Kidney (tissue), 14 donors: Measurements from ENCODE around the gene ADIPOR2. TPM values are rescaled to one million over a fixed set of nuclear protein-coding genes. Genes with fewer than 3 reads are reported as not detected.

Experiments used
- DNase-seq, 5 donors: peaks; one replicate each; pipeline ENCODE4 v3.0.0-alpha.2; 2013 to 2020
- FAIRE-seq: peaks from 2 replicates; lab custom pipeline; 2012; peaks lifted over from hg19 to GRCh38; lab: Jason Lieb, UNC
- H3K27ac ChIP-seq, 2 donors: one replicate each; pipeline ENCODE4 v1.7.0; 2013; ENCODE audit warnings: low read depth in 2 of 2, low read length in 2 of 2, inconsistent platforms in 1 of 2
- H3K27me3 ChIP-seq: one replicate; pipeline ENCODE4 v1.7.1; 2013; ENCODE audit warnings: low read length, inconsistent platforms; ENCODE audit not compliant: control insufficient read depth, insufficient read depth
- H3K36me3 ChIP-seq, 3 donors: one replicate each; pipeline versions ENCODE4 v1.7.0 to v1.7.1; 2013; ENCODE audit warnings: low read length in 3 of 3, control low read depth in 1 of 3, inconsistent platforms in 1 of 3; ENCODE audit not compliant: insufficient read depth in 3 of 3, control insufficient read depth in 2 of 3
- H3K4me1 ChIP-seq, 3 donors: one replicate each; pipeline versions ENCODE4 v1.7.0 to v1.7.1; 2013; ENCODE audit warnings: low read length in 3 of 3, inconsistent platforms in 1 of 3, low read depth in 1 of 3; ENCODE audit not compliant: control insufficient read depth in 2 of 3, insufficient read depth in 2 of 3
- H3K4me3 ChIP-seq, 3 donors: one replicate each; pipeline versions ENCODE4 v1.7.0 to v1.8.1; 2013; ENCODE audit warnings: low read length in 3 of 3, control low read depth in 1 of 3, inconsistent platforms in 1 of 3
- H3K9ac ChIP-seq, 3 donors: one replicate each; pipeline versions ENCODE4 v1.7.0 to v1.7.1; 2013; ENCODE audit warnings: low read length in 3 of 3, control low read depth in 1 of 3, inconsistent platforms in 1 of 3
- H3K9me3 ChIP-seq, 3 donors: one replicate each; pipeline versions ENCODE4 v1.7.0 to v1.7.1; 2013; ENCODE audit warnings: low read length in 3 of 3, control low read depth in 1 of 3, inconsistent platforms in 1 of 3; ENCODE audit not compliant: control insufficient read depth in 2 of 3, insufficient read depth in 1 of 3
- intact Hi-C: fragments of 100-400 bp; cut with DNase I; formaldehyde crosslinking; loops from one replicate; pipeline ENCODE4 v1.11.1; 2022
- polyA plus RNA-seq: library from polyadenylated mRNA; stranded (reverse); fragments of 350-450 nt; fragmentation: Illumina TruSeq; extraction: RNeasy Lipid Tissue Mini Kit (QIAGEN cat#74804); gene quantifications from one replicate; pipeline ENCODE4 v1.2.3, GENCODE V29; 2014; ENCODE audit warnings: low read depth, low replicate concordance; ENCODE audit not compliant: insufficient read depth
- total RNA-seq: library from RNA; stranded (reverse); fragmentation: NEBNext Ultra II Directional; extraction: Animal tissue kit (Norgen Biotek cat#: 25700); gene quantifications from one replicate; pipeline ENCODE4 v1.2.1, GENCODE V29; 2021
- TF ChIP-seq, protein P1 (sequence below): IDR thresholded peaks from 3 replicates; pipeline ENCODE4 v1.5.1; 2012; ENCODE audit warnings: mild to moderate bottlenecking, moderate library complexity, borderline replicate concordance; ENCODE audit not compliant: insufficient read depth; ENCODE audit errors: extremely low read depth
- donor health status: control.
- donor health status: control.
- donor health status: control.
- donor health status: control.
- donor health status: control.
- donor health status: DM: yes; HTN: yes; CAD: no.
- donor health status: Normal renal cell carcinoma (clear cell type).

The ADIPOR2 gene
- total and polyA plus RNA-seq, 2 donors from 2014 or later, result 26.7 to 50.0 TPM

DNA sequence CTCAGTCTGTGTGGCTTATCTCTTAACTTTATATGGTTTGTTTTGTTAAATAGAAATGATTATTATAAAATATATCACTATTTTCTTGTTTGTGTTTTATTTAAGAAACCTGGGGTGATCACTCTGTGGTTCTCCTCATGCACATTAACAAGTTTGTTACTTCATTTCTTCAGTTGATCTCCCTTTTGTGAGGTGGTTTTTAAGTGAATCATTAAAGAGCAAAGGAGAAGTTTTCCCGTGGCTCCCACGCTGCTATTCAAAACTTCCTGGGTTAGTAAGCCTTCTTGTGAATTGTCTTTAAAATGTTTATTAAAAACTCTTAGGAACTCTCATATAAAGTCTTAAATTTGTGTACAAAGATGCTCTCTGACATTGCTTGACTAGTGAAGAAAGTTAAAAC is 11.8 kb downstream of the ADIPOR2 start:
- TF ChIP-seq, protein P1, sequence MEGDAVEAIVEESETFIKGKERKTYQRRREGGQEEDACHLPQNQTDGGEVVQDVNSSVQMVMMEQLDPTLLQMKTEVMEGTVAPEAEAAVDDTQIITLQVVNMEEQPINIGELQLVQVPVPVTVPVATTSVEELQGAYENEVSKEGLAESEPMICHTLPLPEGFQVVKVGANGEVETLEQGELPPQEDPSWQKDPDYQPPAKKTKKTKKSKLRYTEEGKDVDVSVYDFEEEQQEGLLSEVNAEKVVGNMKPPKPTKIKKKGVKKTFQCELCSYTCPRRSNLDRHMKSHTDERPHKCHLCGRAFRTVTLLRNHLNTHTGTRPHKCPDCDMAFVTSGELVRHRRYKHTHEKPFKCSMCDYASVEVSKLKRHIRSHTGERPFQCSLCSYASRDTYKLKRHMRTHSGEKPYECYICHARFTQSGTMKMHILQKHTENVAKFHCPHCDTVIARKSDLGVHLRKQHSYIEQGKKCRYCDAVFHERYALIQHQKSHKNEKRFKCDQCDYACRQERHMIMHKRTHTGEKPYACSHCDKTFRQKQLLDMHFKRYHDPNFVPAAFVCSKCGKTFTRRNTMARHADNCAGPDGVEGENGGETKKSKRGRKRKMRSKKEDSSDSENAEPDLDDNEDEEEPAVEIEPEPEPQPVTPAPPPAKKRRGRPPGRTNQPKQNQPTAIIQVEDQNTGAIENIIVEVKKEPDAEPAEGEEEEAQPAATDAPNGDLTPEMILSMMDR, result no peak
- Histone ChIP-seq H3K27ac (no peak overlapping the region), H3K36me3 (no peaks in the 10 kb centered on the region), H3K9me3 (no peaks in the 10 kb centered on the region), H3K4me1 (peaks cover 0 to 2% (median 0%) of the 10 kb centered on the region in 3 donors), H3K9ac (no peak overlapping the region), H3K27me3 (no peaks in the 10 kb centered on the region), H3K4me3 (no peak overlapping the region)
- no peak for DNase-seq
- no peak for FAIRE-seq
- intact Hi-C loops, result no loop called here

DNA sequence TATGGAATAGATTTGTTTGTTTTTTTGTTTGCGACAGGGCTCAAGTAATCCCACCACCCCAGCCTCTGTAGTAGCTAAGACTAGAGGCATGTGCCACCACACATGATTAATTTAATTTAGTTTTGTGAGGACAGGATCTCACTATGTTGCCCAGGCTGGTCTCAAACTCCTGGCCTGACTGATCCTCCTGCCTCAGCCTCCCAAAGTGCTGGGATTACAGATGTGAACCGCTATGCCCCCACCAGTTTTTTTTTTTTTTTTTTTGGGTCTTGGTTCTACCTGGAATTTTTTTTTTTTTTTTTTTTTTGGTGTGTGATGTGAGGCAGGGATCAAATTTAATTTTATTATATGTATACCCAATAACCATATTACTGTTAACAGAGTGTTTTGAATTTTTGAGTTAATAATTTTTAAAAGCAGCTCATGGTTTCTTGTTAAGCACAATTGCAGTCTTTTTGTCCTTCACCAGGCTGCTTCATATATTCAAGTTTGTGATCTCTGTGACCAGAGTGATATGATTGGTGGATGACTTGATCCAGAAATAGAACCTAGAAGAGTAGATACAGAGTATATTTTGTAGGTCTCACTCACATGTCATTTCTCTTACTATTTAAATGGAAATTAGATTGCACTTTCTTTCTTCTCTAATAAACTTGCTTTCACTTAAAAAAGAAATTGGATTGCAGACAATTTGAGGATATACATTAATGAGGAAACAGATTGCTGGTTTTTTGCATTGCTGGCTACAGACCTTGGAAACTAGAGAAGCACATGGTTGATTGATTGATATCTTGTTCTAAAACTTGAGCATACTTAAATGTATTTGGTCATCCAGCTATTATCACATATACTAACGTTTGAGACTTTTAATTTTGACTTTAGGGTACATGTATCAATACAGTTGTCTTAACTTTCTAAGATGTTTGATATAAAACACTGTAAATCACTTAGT is 13.2 kb downstream of the ADIPOR2 start:
- no peak for DNase-seq
- no peaks in the 10 kb centered on the region for H3K36me3 ChIP-seq
- no peak overlapping the region for H3K4me3 ChIP-seq
- no peaks in the 10 kb centered on the region for H3K27me3 ChIP-seq
- intact Hi-C loops, result no loop called here
- no peak overlapping the region for H3K9ac ChIP-seq
- no peak overlapping the region for H3K27ac ChIP-seq
- H3K4me1 ChIP-seq, result no peaks in the 10 kb centered on the region
- FAIRE-seq, result no peak
- TF ChIP-seq, protein P1, result no peak
- H3K9me3 ChIP-seq, result no peaks in the 10 kb centered on the region

DNA sequence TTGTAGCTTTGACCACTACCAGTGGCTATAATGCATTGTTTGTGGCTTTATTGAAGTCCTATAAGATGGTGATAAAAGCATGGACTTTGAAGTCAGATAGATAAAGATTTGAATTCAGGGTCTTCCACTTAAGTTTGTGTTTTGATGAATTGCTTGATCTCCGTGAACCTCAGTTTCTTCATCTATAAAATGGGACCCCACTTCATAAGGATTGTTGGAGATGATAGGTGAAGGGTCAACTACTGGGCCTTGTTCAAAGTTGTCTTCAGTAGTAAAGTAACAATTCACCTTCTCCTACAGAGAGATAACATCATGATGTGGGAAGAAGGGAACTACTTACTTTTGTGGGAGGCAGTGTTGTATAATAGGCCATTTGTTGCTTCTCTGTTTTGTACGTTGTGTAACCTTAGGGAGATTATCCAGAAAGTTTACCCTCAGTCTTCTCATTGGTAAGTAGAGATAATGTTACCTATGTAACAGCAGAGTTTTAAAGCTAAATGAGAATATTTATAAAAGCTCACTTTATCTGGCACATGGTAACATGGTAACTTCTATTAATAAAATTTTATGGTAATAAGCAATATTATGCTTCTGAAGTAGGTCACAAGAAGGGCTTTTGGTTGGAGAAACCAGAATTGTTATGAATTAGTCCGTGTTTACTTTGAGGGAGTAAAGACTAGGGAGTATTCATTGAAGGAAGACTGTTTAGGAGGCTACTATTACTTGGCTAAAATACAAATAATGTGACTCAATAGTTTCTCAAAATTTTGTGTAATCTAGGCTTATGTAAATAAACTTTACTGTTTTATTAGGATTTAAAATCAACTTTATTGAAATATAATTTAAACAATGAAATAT is 15.1 kb downstream of the ADIPOR2 start:
- Histone ChIP-seq H3K9ac (no peak overlapping the region), H3K4me3 (no peak overlapping the region), H3K9me3 (no peaks in the 10 kb centered on the region), H3K27ac (no peak overlapping the region), H3K4me1 (no peaks in the 10 kb centered on the region), H3K36me3 (no peaks in the 10 kb centered on the region), H3K27me3 (no peaks in the 10 kb centered on the region)
- DNase-seq, result no peak
- FAIRE-seq, result no peak
- TF ChIP-seq, protein P1, result no peak
- intact Hi-C loops, result no loop called here
